Ishikawa (cell line): ENCODE results near the gene KIRREL2.
A peak's percentile ranks its signal among the peaks of the same experiment; 100 is the strongest.

Experiments used
- CEBPB ChIP-seq: IDR thresholded peaks from 2 replicates; pipeline ENCODE4 v1.6.1; 2012
- EGR1 ChIP-seq: IDR thresholded peaks from 2 replicates; pipeline ENCODE4 v1.6.1; 2012
- EP300 ChIP-seq: IDR thresholded peaks from 2 replicates; pipeline ENCODE4 v1.6.1; 2012; ENCODE audit warnings: borderline replicate concordance
- FOXM1 ChIP-seq: IDR thresholded peaks from 2 replicates; pipeline ENCODE4 v1.6.1; 2012; ENCODE audit warnings: low read depth, borderline replicate concordance
- MAX ChIP-seq: IDR thresholded peaks from 2 replicates; pipeline ENCODE4 v1.6.1; 2012
- NFIC ChIP-seq: IDR thresholded peaks from 2 replicates; pipeline ENCODE4 v1.6.1; 2012
- REST ChIP-seq: IDR thresholded peaks from 2 replicates; pipeline ENCODE4 v1.6.1; 2012; ENCODE audit warnings: low read depth, mild to moderate bottlenecking
- TAF1 ChIP-seq: IDR thresholded peaks from 2 replicates; pipeline ENCODE4 v1.6.1; 2012; ENCODE audit warnings: low read depth, mild to moderate bottlenecking
- TEAD4 ChIP-seq: IDR thresholded peaks from 2 replicates; pipeline ENCODE4 v1.6.1; 2012
- USF1 ChIP-seq: IDR thresholded peaks from 2 replicates; pipeline ENCODE4 v1.6.1; 2012
- YY1 ChIP-seq: IDR thresholded peaks from 2 replicates; pipeline ENCODE4 v1.6.1; 2012; ENCODE audit warnings: low read depth
- ZBTB7A ChIP-seq: IDR thresholded peaks from 2 replicates; pipeline ENCODE4 v1.6.1; 2012; ENCODE audit warnings: low read depth

Gene KIRREL2

GRCh38 chr19:35843676-35844481 is 12.8 kb upstream of the KIRREL2 start:
- TF ChIP-seq TEAD4 (no peak), MAX (peak; percentile 36), REST (no peak), EGR1 (no peak), ZBTB7A (no peak), USF1 (no peak), EP300 (no peak)

GRCh38 chr19:35844482-35845214 is 12.1 kb upstream of the KIRREL2 start:
- TF ChIP-seq NFIC = no peak
- no peak for TF ChIP-seq EGR1

- peak; percentile 71 for TF ChIP-seq CEBPB
- TF ChIP-seq TAF1 = no peak
These were observed 11.3 kb upstream of the KIRREL2 start for GRCh38 chr19:35845215-35846037.

GRCh38 chr19:35846038-35846668 is 10.6 kb upstream of the KIRREL2 start:
- TF ChIP-seq REST (peak; percentile 50), MAX (peak; percentile 81), CEBPB (no peak)

GRCh38 chr19:35847911-35848310 is 8.8 kb upstream of the KIRREL2 start:
- TF ChIP-seq YY1 = no peak
- no peak for TF ChIP-seq TAF1
- TF ChIP-seq CEBPB = no peak
- no peak for TF ChIP-seq FOXM1
- TF ChIP-seq REST = no peak
- no peak for TF ChIP-seq TEAD4
- no peak for TF ChIP-seq NFIC
